GM12878 (cell line): ENCODE data around the gene PPP1R10. TPM values are rescaled to one million over a fixed set of nuclear protein-coding genes. Genes with fewer than 3 reads are reported as not detected.

Experiments used
- BCLAF1 ChIP-seq: fragments of 450-650 bp; IDR thresholded peaks from 2 replicates; pipeline ENCODE4 v1.6.1; 2017; ENCODE audit warnings: antibody characterized with exemption, mild to moderate bottlenecking, moderate library complexity
- BRCA1 ChIP-seq: IDR thresholded peaks from 2 replicates; pipeline ENCODE4 v1.6.1; 2011; ENCODE audit warnings: low read depth, low read length, improper control_type of control experiment
- CHD1 ChIP-seq: IDR thresholded peaks from 2 replicates; pipeline ENCODE4 v1.6.1; 2012; ENCODE audit warnings: low read depth, low read length, improper control_type of control experiment
- ELK1 ChIP-seq: IDR thresholded peaks from 2 replicates; pipeline ENCODE4 v1.6.1; 2012; ENCODE audit warnings: low read depth, low read length, improper control_type of control experiment
- KDM1A ChIP-seq: fragments of 200-600 bp; sonication (generic); IDR thresholded peaks from 2 replicates; pipeline ENCODE4 v1.6.1; 2016; ENCODE audit warnings: borderline replicate concordance
- MLLT1 ChIP-seq: fragments of 450-650 bp; IDR thresholded peaks from 2 replicates; pipeline ENCODE4 v1.6.1; 2016; ENCODE audit warnings: mild to moderate bottlenecking
- NFXL1 ChIP-seq: fragments of 450-650 bp; IDR thresholded peaks from 2 replicates; pipeline ENCODE4 v1.6.1; 2017; ENCODE audit warnings: antibody characterized with exemption, mild to moderate bottlenecking, borderline replicate concordance
- RB1 ChIP-seq: fragments of 450-650 bp; formaldehyde crosslinking; IDR thresholded peaks from 2 replicates; pipeline ENCODE4 v1.6.1; 2017; ENCODE audit warnings: mild to moderate bottlenecking, borderline replicate concordance
- REST ChIP-seq: IDR thresholded peaks from 2 replicates; pipeline ENCODE4 v1.6.1; 2012; ENCODE audit warnings: mild to moderate bottlenecking, low read depth, low read length
- RFX5 ChIP-seq: IDR thresholded peaks from 2 replicates; pipeline ENCODE4 v1.6.1; 2011; ENCODE audit warnings: low read depth, low read length, improper control_type of control experiment
- SP1 ChIP-seq: IDR thresholded peaks from one replicate; pipeline ENCODE4 v1.6.1; 2011; ENCODE audit warnings: low read depth, low read length
- USF1 ChIP-seq: IDR thresholded peaks from 2 replicates; pipeline ENCODE4 v1.6.1; 2011; ENCODE audit warnings: borderline replicate concordance, low read depth, mild to moderate bottlenecking, moderate library complexity, mixed read lengths, low read length; ENCODE audit not compliant: insufficient read depth; ENCODE audit errors: extremely low read length
- ZNF592 ChIP-seq: fragments of 450-650 bp; IDR thresholded peaks from 2 replicates; pipeline ENCODE4 v1.6.1; 2017; ENCODE audit warnings: mild to moderate bottlenecking, moderate library complexity
- polyA plus RNA-seq, 11 experiments: library from polyadenylated mRNA; depleted of rRNA in 4 of 11; unstranded in 6 of 11; stranded (reverse) in 5 of 11; fragments of >200 nt; fragmentation: Nextera tagmentation in 4 of 11; fragmentation: Illumina TruSeq in 1 of 11; extraction: Ambion mirVana in 4 of 11; extraction: Trizol in 1 of 11; gene quantifications; 1 replicate in 1 of 11; 2 replicates in 10 of 11; pipeline versions ENCODE4 v1.2.1 to v1.2.3, GENCODE V29; 2011 to 2016; ENCODE audit warnings: inconsistent platforms in 2 of 11, missing spikeins in 2 of 11, low read depth in 1 of 11
- total RNA-seq, 4 experiments: library from RNA; depleted of rRNA in 3 of 4; stranded (reverse); fragments of >200 nt in 3 of 4; fragmentation: Illumina TruSeq in 1 of 4; extraction: Trizol in 1 of 4; gene quantifications; 2 replicates each; pipeline versions ENCODE4 v1.2.1 to v1.2.3, GENCODE V29; 2013 to 2021

PPP1R10 gene
- total and polyA plus RNA-seq, 10 of the 15 experiments (the other 5 are each of a cell fraction or from before 2014, with no cell fraction given) = 11.3 to 83.8 (median 41.2) TPM

- TF ChIP-seq REST = no peak
- TF ChIP-seq BCLAF1 = no peak
- 0 out of 2 replicates have a peak, but pooled peaks have one; percentile 47 for TF ChIP-seq CHD1
- TF ChIP-seq MLLT1 = peak; percentile 75; the same call in 1 of the 2 replicates
- no peak; the same call in 1 of the 2 replicates for TF ChIP-seq ZNF592
- TF ChIP-seq SP1 = peak; percentile 22
- TF ChIP-seq NFXL1 = no peak
- TF ChIP-seq ELK1 = peak; percentile 75
- TF ChIP-seq USF1 = peak; percentile 2
- TF ChIP-seq BRCA1 = no peak
- TF ChIP-seq RB1 = peak; percentile 63
- peak; percentile 70 for TF ChIP-seq RFX5
- TF ChIP-seq KDM1A = no peak
Observed at GRCh38 chr6:30556906-30557682, 59.9 kb downstream of the PPP1R10 start, which contains the start of gene PRR3 (continued).
